NCI-H1048 (cell line): ENCODE data around the gene LRCH3.
A peak's percentile ranks its signal among the peaks of the same experiment; 100 is the strongest.
"Not testable (repeated sequence)": the region's sequence is repeated elsewhere in the genome, so short reads cannot be mapped to it uniquely, and the experiment has no call there.

ENCODE experiments used
- DNase-seq: peaks from one replicate; lab custom pipeline; 2025; lab: John Stamatoyannopoulos, UW

Gene LRCH3

GRCh38 chr3:197883541-197883940, 92.5 kb downstream of the LRCH3 start:
- no peak for DNase-seq

- DNase-seq, result not testable (repeated sequence)
These were observed 93.3 kb downstream of the LRCH3 start for GRCh38 chr3:197884330-197884729.

GRCh38 chr3:197886052-197886451, 95.0 kb downstream of the LRCH3 start:
- not testable (repeated sequence) for DNase-seq

GRCh38 chr3:197887430-197888053, 96.5 kb downstream of the LRCH3 start:
- not testable (repeated sequence) for DNase-seq

GRCh38 chr3:197888511-197888910, 97.5 kb downstream of the LRCH3 start:
- DNase-seq, result no peak

- no peak for DNase-seq
These were observed 98.3 kb downstream of the LRCH3 start for GRCh38 chr3:197889204-197889930.

GRCh38 chr3:197890693-197891092, 99.6 kb downstream of the LRCH3 start:
- no peak for DNase-seq

GRCh38 chr3:197892162-197892561, 101.1 kb downstream of the LRCH3 start:
- DNase-seq, result no peak

- no peak for DNase-seq
These were observed 105.4 kb downstream of the LRCH3 start for GRCh38 chr3:197896421-197896820.

GRCh38 chr3:197899833-197900478, 108.9 kb downstream of the LRCH3 start:
- DNase-seq, result no peak

GRCh38 chr3:197901626-197902025, 110.6 kb downstream of the LRCH3 start:
- DNase-seq, result no peak

- peak; percentile 38 for DNase-seq
These were observed 115.2 kb downstream of the LRCH3 start for GRCh38 chr3:197906023-197906849.

GRCh38 chr3:197906850-197907187, 115.8 kb downstream of the LRCH3 start:
- DNase-seq, result no peak

- DNase-seq, result no peak
These were observed 116.1 kb downstream of the LRCH3 start for GRCh38 chr3:197907196-197907595.

- not testable (repeated sequence) for DNase-seq
These were observed 117.5 kb downstream of the LRCH3 start for GRCh38 chr3:197908550-197908949.

- DNase-seq, result no peak
These were observed 118.1 kb downstream of the LRCH3 start for GRCh38 chr3:197908957-197909701.

GRCh38 chr3:197912741-197913476, 121.9 kb downstream of the LRCH3 start:
- DNase-seq, result no peak

- DNase-seq, result no peak
These were observed 122.8 kb downstream of the LRCH3 start for GRCh38 chr3:197913641-197914380.

GRCh38 chr3:197921429-197922275, 130.6 kb downstream of the LRCH3 start:
- DNase-seq, result not testable (repeated sequence)
